ENCODE measurements around the gene AKT1. TPM values are rescaled to one million over a fixed set of nuclear protein-coding genes. Genes with fewer than 3 reads are reported as not detected.
A peak's percentile ranks its signal among the peaks of the same experiment; 100 is the strongest.

AKT1 gene
- total and polyA plus RNA-seq, 12 donors = 95.7 to 152 (median 137) TPM

DNA sequence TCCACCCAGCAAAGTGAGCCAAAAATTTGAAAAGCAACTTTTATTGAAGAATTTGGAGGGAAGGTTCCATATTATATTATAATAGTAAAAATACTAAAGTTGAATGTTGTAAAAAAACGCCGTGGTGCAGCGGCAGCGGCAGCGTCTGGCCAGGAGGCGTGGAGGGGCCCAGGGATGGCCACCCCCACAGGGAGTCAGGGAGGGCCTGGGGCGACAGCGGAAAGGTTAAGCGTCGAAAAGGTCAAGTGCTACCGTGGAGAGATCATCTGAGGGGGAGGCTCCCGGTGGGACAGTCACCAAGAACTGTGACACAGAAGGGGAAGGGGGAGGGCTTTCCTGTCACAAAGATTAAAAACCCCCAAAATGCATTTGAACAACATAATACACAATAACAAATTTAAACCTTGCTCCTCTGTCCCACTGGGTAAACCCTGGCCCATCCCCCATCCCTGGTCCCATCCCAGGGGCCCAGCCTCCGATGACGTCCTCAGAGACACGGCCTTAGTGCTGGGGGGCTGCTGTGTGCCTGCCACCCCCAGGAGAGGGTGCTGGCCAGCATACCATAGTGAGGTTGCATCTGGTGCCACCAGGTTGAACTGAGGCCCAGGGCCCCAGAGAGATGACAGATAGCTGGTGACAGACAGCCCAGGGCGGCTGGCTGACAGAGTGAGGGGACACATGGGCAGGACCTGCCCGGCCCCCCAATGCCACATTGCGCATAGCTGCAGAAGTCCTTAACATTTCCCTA lies 26.1 kb downstream of the AKT1 start:
- H3K4me1 ChIP-seq = peaks cover 0 to 14% (median 10%) of the 10 kb centered on the region in 9 donors
- peaks cover 0 to 17% (median 0%) of the 10 kb centered on the region in 11 donors for H3K9me3 ChIP-seq
- peaks cover 0 to 52% (median 38%) of the 10 kb centered on the region in 9 donors for H3K36me3 ChIP-seq
- TF ChIP-seq, protein P1, sequence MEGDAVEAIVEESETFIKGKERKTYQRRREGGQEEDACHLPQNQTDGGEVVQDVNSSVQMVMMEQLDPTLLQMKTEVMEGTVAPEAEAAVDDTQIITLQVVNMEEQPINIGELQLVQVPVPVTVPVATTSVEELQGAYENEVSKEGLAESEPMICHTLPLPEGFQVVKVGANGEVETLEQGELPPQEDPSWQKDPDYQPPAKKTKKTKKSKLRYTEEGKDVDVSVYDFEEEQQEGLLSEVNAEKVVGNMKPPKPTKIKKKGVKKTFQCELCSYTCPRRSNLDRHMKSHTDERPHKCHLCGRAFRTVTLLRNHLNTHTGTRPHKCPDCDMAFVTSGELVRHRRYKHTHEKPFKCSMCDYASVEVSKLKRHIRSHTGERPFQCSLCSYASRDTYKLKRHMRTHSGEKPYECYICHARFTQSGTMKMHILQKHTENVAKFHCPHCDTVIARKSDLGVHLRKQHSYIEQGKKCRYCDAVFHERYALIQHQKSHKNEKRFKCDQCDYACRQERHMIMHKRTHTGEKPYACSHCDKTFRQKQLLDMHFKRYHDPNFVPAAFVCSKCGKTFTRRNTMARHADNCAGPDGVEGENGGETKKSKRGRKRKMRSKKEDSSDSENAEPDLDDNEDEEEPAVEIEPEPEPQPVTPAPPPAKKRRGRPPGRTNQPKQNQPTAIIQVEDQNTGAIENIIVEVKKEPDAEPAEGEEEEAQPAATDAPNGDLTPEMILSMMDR (IDR thresholded peaks at IDR 0.05) = no peak
- peak overlapping the region in 1 of 10 donors; percentile 60 for H3K27ac ChIP-seq
- H3K27me3 ChIP-seq = no peaks in the 10 kb centered on the region
- DNase-seq = no peak
- 76 to 77% methylated on average over 18 of the region's 18 CpGs for WGBS, 2 donors
- H3K4me3 ChIP-seq = no peak overlapping the region
- intact Hi-C loops (cut with DNase I) = loop anchor here in 6 of 10 donors (2.0 to 10.0 kb wide), 4 partner anchors 25 to 275 kb away; partner anchors contain the start of gene AKT1 (in 1 of the 6)
- no peak for ATAC-seq

DNA sequence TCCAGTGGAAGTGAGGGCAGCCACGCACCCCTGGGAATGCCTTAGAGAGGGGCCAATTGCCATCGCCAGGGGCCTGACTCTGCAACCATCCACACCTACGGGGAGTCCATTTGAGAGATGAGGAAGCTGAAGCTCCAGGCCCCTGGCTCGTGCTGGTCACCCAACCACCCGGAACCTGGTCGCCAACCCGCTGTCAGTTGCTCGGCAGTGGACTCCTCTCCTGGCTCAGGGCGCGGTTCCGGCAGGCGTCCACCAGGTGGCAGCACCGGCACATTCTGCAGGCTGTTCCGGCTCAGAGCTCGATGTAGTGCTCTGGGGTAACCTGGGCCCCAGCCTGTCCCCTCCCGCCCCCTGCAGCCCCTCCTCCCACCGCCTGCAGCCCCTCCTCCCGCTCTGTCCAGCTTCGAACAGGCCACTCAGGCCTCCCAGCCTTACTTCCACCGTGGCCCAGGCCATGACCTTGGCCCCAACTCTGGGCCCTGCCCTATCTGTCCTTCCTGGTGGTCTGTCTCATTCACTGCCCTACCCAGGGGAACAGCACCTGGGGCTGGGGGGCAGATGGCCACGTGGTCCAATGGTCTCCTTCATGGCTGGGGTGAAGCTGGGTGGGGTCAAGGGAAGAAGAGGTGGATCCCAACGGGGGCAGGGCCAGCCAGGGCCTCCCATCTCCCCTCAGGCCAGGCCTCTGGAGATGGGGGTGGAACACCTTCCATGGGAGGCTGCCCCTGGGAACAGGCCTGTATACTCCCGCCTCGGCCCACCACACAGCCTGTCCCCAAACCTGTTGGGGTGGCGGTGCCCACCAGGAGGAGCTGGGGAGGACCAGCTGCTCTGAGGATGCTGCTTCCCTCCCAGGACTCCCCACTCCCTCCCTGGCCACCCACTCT lies 26.9 kb downstream of the AKT1 start:
- H3K36me3 ChIP-seq = peaks cover 0 to 45% (median 34%) of the 10 kb centered on the region in 9 donors
- 16% methylated on average over 25 of the region's 25 CpGs for WGBS, 2 donors
- intact Hi-C loops (cut with DNase I) = loop anchor here in 8 of 10 donors (1.0 to 10.0 kb wide), 5 partner anchors 26 to 276 kb away; partner anchors contain the start of gene AKT1 (in 1 of the 8)
- H3K9me3 ChIP-seq = peaks cover 0 to 17% (median 0%) of the 10 kb centered on the region in 11 donors
- ATAC-seq (peak; percentile 88 to 95 (median 91)), DNase-seq (peak; percentile 89 to 92)
- H3K4me1 ChIP-seq = peaks cover 0 to 14% (median 10%) of the 10 kb centered on the region in 9 donors
- no peaks in the 10 kb centered on the region for H3K27me3 ChIP-seq
- TF ChIP-seq, protein P1 (IDR thresholded peaks at IDR 0.05) = peak; percentile 89 to 98 (median 97)
- no peak overlapping the region for H3K4me3 ChIP-seq
- peak overlapping the region in 3 of 10 donors; percentile 56 to 65 (median 60) for H3K27ac ChIP-seq

DNA sequence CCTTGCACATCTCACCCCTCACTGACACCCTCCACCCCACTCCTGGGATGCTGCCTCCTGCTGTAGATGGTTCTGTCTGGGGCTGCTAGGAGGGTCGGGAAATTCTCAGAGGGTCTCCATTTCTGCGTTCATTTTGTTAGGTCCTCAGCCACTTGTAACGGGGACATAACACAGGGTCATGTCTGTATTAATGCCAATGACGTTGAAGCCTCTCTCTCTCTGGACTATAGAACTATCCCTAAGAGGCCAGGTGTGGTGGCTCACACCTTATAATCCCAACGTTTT lies 28.0 kb downstream of the AKT1 start:
- H3K4me1 ChIP-seq = peaks cover 0 to 14% (median 10%) of the 10 kb centered on the region in 9 donors
- H3K36me3 ChIP-seq = peaks cover 0 to 38% (median 25%) of the 10 kb centered on the region in 9 donors
- TF ChIP-seq, protein P1 (IDR thresholded peaks at IDR 0.05) = no peak
- DNase-seq (no peak), ATAC-seq (no peak)
- H3K9me3 ChIP-seq = peaks cover 0 to 17% (median 0%) of the 10 kb centered on the region in 11 donors
- 88% methylated on average over 5 of the region's 5 CpGs for WGBS, 2 donors
- H3K4me3 ChIP-seq = no peak overlapping the region
- intact Hi-C loops (cut with DNase I) = loop anchor here in 1 of 10 donors (10.0 kb wide), 1 partner anchor 277 kb away; no protein-coding TSS in a partner anchor
- no peak overlapping the region for H3K27ac ChIP-seq
- H3K27me3 ChIP-seq = no peaks in the 10 kb centered on the region

Measured in heart right ventricle (tissue), 16 donors.